ENCODE data around the gene ERN1. TPM values are rescaled to one million over a fixed set of nuclear protein-coding genes. Genes with fewer than 3 reads are reported as not detected.

The ERN1 gene
- total and polyA plus RNA-seq, 2 of the 8 experiments (the other 6 are each of a cell fraction or from before 2014, with no cell fraction given) = 1.8 to 3.9 TPM

DNA sequence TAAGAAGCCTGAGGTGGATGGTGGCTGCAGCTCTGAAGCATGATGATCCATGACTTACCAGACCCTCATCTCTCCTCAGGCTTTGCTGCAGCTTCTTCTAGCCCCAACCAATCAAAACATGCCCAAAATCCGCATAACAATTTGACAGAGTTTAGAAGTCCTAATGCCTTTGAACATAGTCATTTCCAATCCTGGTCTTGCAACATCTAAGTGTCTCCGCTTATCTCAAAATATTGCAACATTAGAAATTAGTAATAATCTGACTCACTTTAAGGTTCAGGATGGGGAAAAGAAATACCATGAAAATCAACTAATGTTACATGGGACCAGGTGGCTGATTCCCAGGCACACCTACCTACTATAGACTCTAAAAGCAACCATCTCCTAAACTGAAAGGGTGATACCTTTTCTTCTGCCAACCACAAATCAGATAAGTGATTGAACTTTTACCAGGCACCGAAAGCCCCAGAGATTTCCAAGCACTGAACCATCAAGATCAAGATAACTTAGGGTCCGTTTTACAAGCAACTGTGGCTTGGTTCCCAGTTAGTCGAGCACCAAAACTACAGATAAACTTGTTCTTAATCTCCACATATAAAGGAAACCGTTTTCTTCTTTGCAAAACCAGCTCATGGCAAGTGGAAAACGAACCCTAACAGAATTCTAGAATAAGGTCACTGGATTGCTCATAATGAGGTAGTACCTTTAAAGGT is 14.0 kb downstream of the ERN1 start:
- Histone ChIP-seq H3K4me1 (replicated peaks in 1 of 4; ENCODE audit: control insufficient read depth in 3 of 4, insufficient read depth in 4 of 4, low read length in 3 of 4) (no peaks in the 10 kb centered on the region), H3K4ac (replicated peaks; ENCODE audit: insufficient read length, low read depth, low read length) (no peak overlapping the region), H2BK5ac (ENCODE audit: low read depth, low read length) (no peak overlapping the region), H3K4me2 (ENCODE audit: insufficient read depth in 1 of 2, low read depth in 2 of 2, low read length in 2 of 2) (no peak overlapping the region), H3K4me3 (ENCODE audit: extremely low read depth in 1 of 4, insufficient read depth in 2 of 4, low read depth in 3 of 4, low read length in 4 of 4) (no peak overlapping the region), H2BK15ac (ENCODE audit: low read length) (no peak overlapping the region), H3K27me3 (replicated peaks in 1 of 4; ENCODE audit: control insufficient read depth in 3 of 4, extremely low read depth in 1 of 4, insufficient read depth in 3 of 4, low read length in 3 of 4) (no peaks in the 10 kb centered on the region), H2BK120ac (replicated peaks; ENCODE audit: low read depth, low read length) (no peak overlapping the region), H2AFZ (ENCODE audit: low read length) (no peak overlapping the region), H3K36me3 (ENCODE audit: control insufficient read depth in 2 of 4, insufficient read depth in 4 of 4, low read length in 3 of 4) (no peaks in the 10 kb centered on the region), H3K79me2 (ENCODE audit: control insufficient read depth in 1 of 2, insufficient read depth in 2 of 2, low read length in 2 of 2) (no peaks in the 10 kb centered on the region), H3K9ac (replicated peaks in 1 of 4; ENCODE audit: extremely low read depth in 1 of 4, low read depth in 3 of 4, low read length in 3 of 4) (no peak overlapping the region), H2BK12ac (ENCODE audit: low read depth, low read length) (no peak overlapping the region), H4K8ac (ENCODE audit: extremely low read depth, insufficient read depth, low read length) (no peak overlapping the region), H4K5ac (ENCODE audit: insufficient read length, low read depth, low read length) (no peak overlapping the region), H3K27ac (ENCODE audit: low read depth, low read length) (no peak overlapping the region), H3K79me1 (ENCODE audit: low read depth, low read length) (no peaks in the 10 kb centered on the region), H4K91ac (replicated peaks; ENCODE audit: insufficient read length, low read length) (no peak overlapping the region), H3K23ac (ENCODE audit: insufficient read length) (no peak overlapping the region), H2BK20ac (ENCODE audit: low read length) (no peak overlapping the region), H3K9me3 (ENCODE audit: insufficient read depth in 2 of 2, low read depth in 1 of 2, low read length in 1 of 2) (no peaks in the 10 kb centered on the region), H3K56ac (replicated peaks; ENCODE audit: insufficient read length, low read depth, low read length) (no peak overlapping the region), H3K14ac (ENCODE audit: insufficient read length) (no peak overlapping the region), H4K20me1 (replicated peaks in 1 of 2; ENCODE audit: control insufficient read depth in 1 of 2, insufficient read depth in 2 of 2, low read length in 2 of 2) (no peaks in the 10 kb centered on the region), H2AK5ac (ENCODE audit: low read depth, low read length) (no peak overlapping the region), H3K18ac (ENCODE audit: extremely low read depth, low read length) (no peak overlapping the region), H3K23me2 (ENCODE audit: low read depth, low read length) (no peaks in the 10 kb centered on the region)
- FAIRE-seq (no peak), DNase-seq (ENCODE audit: low read depth in 1 of 2, low spot score in 2 of 2) (no peak)
- POLR2A ChIA-PET (ENCODE audit: partially characterized antibody) = interaction anchor here (0.7 to 2.2 kb wide), 4 partner anchors 9 to 32 kb away, joined by 3 to 7 read pairs (median 3); partner anchors contain the start of gene ERN1
- CTCF ChIA-PET (ENCODE audit: partially characterized antibody) = interaction anchor here (1.5 to 2.5 kb wide), 3 partner anchors 18 to 165 kb away, joined by 4 to 19 read pairs (median 7); no protein-coding TSS in a partner anchor
- WGBS, 2 experiments (ENCODE audit: extremely low coverage in 1 of 2, insufficient coverage in 1 of 2, insufficient read length in 1 of 2, insufficient replicate concordance in 2 of 2, low coverage in 1 of 2, low lambda C conversion rate in 2 of 2, missing lambda C conversion rate in 1 of 2) = 88% methylated on average over 7 of the region's 7 CpGs; no CpG with 5 or more reads in 1 of the 2 experiments
- TF ChIP-seq SIRT6 (IDR thresholded peaks at IDR 0.05; ENCODE audit: low read length) (no peak), JUN (IDR thresholded peaks at IDR 0.05; ENCODE audit: low read depth, low read length) (no peak), BACH1 (IDR thresholded peaks at IDR 0.05; ENCODE audit: low read length) (no peak)
